ENCODE data around the gene ASAP2.

ASAP2 gene

DNA sequence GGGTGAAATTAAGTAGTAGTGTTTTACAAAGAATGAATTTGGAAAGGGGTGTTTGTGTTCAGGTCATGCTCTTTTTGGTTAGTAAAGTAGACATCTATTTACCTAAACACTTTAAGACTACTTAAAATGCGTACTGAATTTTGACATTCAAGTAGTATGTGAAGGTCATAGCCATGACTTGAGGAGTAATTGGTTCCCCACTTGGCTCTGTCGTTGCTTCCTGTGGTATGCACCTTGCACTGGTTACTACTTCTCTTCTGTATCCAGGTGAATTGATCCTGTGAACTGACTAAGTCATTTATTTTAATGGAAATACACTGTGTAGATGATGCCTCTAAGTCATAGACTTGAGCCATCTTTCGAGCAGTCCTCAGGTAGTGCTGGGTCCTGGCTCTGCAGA is 118.8 kb downstream of the ASAP2 start:
- no peak for DNase-seq (ENCODE audit: low read depth)

DNA sequence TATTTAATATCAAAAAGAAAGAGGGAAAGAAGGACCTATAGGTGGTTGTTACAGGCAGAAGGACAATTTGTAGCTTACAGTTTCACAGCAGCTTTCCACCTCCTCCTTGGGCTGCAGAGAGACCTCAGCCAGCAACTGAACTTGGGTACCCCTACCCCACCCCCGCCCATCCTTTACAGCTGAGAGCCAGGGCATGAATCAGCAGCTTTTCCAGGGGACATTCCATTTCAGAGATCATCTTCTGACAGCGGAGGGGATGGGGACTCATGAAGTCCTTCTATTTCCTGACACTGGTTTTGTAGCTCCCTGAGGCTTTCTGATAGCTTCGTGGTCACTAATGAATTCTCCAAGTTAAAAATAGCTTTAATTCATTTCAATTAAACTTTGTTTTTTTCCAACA is 120.4 kb downstream of the ASAP2 start:
- DNase-seq (ENCODE audit: low read depth) = no peak

DNA sequence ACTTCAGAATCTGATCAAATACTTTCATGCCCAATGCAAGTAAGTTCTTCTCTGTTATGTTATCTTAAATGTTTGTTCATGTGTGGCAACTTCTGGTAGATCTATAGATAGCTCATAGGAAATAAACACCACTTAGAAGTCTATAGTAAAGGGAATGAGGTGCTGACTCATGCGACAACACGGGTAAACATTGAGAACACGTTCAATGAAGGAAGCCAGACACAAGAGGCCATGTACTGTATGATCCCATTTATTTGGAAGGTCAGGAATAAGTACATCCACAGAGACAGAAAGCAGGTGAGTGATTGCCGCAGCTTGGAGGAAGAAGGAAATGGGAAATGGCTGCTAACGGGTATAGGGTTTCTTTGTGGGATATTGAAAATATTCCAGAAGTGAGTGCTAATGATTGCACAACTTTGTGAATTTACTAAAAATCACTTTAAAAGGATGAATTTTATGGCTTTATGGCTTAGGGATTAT is 121.3 kb downstream of the ASAP2 start:
- no peak for DNase-seq (ENCODE audit: low read depth)

DNA sequence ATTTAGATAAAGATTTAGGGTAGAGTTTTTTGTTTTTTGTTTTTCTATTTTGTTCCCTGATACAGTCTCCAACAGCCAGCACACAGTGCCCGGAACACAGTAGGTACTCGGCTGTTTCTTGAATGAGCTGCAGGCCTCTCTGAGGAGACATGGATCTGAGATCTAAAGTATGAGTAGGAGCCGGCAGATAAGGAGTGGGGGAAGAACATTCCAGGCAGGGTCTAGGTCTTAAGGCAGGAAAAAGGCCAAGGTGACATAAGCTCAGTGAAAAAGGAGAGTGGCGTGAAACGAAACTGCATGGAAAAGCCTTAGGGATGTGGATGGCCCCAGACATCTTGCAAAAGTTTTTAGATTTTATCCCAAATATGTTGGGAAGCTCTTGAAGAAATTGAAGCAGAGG is 122.3 kb downstream of the ASAP2 start:
- DNase-seq (ENCODE audit: low read depth) = no peak

DNA sequence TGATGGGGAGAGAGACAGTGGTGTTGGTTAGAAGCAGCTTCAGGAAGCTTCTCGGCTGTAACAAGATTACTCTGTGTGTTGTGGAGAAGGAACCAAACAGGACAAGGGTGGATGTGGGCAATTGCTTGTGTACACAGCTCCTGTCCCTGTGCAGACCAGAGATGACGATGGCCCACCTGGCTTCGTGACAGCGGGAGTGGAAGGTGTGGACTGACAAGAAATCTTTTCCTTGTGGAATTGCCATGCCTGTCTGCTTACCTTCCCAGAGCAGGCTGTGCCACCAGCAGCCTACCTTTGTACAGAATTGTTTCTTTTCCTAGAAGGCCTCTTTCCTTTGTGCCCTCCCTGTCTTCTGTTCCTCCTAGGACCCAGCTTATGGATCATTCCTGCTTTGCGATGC is 122.9 kb downstream of the ASAP2 start:
- no peak for DNase-seq (ENCODE audit: low read depth)

DNA sequence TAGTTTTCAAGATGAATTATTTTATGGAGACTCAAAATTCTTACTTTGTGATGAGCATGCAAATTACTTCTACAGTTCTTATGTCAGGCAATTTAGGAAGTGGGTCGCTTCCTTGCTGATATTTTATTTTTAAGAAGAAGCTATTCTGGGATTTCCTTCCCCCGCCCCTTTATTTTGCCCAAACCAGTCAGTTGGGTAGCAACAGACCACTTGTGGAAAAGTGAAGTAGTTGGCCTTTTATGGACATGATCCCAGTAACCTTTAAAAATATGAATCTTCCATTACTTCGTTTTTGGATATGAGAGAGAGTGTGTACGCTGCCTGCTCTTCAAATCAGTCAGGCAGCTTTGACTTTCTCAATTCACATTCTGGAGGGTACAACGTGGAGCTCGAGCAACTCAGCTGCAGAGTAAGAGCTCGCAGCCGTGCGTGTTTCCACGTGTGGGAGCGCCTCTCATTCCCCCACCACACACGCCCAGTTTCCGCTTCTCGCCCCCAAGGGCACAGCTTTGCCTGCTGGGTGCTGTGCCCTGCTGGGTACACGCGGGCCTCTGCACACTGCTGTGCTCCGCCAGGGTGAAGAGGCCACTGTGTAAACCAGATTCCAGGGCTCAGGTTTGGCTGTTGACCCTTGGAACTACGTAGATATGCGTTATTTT is 124.1 kb downstream of the ASAP2 start:
- no peak for DNase-seq (ENCODE audit: low read depth)

DNA sequence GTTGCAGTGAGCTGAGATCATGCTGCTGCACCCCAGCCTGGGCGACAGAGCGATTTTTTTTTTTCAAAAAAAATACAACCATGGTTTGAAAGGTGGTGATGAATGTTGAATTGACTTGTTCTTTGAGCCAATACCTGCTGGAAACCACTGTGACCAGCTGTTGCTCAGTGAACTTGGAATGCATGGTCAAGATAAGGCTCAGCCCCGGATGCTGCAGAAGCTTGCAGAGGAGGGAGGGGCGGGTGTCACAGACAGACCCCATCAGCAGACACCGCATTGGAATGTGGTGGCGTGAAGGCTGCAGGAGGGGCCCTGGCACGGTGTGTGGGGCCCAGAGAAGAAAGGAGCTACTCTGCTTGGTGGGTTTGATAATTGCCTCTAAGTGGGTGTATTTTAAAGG is 125.1 kb downstream of the ASAP2 start:
- DNase-seq (ENCODE audit: low read depth) = peak; percentile 40

DNA sequence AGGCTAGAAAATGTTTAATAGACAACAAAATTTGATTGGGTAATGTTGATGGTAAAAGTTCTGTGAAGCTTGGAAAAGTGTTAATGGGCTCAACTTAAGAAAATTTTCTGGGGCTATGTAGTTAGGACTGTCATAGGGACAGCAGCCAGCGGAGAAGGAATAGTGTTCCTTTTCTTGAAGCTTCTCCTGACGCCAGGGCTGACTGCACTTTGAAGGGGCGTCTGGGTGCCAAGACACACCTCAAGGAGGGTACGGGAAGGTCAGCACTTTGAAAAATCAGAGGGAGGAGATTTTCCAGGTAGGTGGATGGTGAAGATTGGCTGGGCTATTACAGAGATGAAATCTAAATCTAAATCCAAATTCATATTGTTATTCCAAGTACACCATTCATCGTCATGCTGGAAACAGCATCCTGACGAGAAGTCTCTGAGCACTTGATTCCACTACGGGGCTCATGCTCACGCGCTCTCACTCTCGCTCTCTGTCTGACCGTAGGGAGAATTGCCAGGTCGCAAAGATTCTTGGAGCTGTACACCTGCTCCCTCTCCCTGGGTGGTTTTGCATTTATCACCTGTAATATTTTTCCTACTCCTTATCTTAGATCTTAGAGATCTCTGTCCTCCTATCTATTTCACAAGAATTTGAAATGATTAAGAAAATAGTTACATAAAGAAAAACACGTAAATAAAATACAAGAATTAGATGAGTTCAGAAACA is 125.7 kb downstream of the ASAP2 start:
- DNase-seq (ENCODE audit: low read depth) = no peak

DNA sequence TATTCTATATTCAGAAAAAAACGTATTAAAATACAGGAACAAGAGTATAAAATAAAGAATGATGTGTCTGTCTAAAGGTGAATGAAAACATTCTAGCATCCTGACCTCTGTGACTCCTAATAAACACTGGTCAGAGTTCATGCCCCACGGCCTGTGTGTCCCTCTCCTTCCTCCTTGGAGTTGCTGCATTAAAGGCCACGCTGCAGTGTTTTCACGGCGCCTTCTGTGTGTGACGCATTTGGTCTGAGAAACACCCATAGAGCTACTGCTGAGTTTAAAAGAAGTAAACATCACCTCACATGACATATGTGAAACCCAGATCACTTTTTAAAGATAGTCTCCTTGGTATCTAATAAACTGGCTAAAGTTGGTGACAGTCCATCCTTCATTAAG is 126.2 kb downstream of the ASAP2 start:
- DNase-seq (ENCODE audit: low read depth) = no peak

DNA sequence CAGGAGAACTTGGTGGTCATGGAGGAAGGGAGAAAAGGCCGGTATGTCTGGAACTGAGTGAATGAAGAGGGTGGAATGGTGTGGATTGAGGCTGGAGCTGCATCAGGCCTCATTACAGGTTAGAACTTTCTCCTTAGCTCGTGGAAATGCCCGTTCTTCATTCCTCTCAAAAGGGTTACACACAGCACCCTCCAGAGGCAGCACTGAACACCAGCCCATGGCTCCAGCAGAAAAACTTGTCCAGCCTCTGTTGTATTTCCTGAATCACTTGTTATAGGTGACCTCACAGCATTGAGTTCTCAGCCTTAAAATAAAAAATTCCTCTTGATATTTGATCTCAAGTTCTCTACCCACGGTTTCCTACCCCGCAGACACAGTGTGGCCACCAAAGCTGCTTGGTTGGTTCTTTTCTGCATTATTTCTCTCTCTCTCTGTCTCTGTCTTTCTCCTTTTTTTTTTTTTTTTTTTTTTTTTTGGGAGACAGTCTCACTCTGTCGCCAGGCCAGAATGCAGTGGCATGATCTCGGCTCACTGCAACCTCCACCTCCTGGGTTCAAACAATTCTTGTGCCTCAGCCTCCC is 127.1 kb downstream of the ASAP2 start:
- DNase-seq (ENCODE audit: low read depth) = no peak

DNA sequence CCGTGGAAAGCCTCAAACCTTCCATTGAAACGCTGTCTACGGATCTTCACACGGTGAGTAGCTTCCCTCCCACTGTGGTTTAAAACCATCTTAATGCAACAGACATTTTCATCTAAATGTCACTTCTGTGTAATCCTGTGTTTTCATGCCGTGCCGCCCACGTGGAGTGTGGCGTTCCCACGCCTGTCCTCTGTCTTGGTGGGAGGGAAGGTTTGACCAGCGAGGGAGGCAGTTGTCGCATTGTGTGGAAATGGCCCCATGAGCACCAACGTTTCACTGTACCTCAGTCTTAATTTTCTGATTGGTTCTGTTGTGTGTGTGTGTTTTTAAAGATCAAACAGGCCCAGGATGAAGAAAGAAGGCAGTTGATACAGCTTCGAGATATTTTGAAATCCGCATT is 128.1 kb downstream of the ASAP2 start:
- DNase-seq (ENCODE audit: low read depth) = no peak

DNA sequence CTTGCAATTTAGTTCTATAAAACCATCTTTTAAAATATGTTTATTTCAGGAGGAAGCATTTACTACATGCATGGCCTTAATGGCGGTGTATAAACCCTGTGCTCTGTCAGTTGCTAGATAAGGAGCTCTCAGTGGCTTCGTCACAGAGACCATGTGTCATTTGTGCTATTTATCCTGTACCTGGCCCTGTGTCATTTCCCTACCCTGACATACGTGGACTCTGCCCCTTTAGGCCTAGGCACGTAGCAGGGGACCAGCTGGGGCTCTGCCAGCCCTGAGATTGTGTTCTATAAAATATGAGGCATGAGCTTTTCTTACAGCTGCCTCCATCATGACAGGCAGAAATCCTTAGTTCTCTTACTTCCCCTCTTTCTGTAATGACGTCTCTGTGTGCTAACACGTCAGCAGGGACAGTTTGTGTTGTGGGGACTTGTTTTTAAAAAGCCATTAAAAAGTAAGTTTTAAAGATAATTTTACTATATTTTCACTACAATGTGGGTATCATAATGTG is 128.8 kb downstream of the ASAP2 start:
- DNase-seq (ENCODE audit: low read depth) = no peak

DNA sequence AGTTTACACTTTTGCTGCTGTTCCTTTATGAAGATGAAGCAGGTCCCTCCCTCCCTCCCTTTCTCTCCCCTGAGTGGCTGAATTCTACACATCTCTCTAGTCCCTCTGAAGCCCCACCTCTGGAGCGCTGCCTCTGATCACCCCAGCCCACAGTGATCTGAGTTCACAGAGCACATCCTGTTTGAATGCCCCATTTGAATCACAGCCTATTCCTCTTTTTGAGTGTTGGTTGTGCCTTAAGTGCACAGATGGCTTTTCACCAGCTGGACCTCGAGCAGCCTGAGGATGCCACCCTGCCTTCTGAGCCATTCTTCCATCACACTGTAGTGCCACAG is 129.6 kb downstream of the ASAP2 start:
- DNase-seq (ENCODE audit: low read depth) = no peak

DNA sequence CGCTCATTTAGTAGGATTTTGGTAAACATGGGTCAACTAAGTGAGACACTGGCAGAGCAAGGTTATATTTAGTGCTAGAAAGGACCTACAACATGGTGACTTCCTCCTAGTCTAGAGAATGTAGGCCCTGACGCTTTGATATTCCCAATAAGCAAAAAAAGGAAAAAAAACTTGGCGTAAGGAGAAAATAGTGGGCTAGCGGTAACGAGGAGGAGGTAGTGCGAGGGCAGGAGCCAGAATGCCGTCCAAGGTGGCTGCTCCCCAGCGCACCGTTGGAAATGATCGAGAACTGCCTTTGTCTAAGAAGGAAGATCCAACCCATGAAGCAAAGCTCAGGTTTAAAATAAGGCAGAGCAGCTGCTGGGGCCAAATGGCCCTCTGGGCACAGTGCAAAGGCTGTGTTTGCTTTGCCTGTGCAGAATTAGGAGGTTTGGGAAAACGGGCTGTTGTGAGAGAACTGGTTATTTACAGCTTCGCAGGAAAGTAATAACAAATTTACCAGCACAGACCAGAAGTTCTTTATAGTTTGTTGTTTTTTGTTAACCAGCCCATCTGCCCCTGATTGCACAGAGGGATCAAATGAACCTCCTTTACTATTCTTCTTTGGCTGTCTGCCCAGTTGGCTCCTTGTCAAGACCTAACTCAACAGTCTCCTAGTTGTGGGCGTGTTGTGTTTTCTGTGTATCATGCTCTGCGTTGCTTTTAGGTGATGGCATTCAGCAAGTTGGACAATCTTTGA is 130.1 kb downstream of the ASAP2 start:
- no peak for DNase-seq (ENCODE audit: low read depth)

DNA sequence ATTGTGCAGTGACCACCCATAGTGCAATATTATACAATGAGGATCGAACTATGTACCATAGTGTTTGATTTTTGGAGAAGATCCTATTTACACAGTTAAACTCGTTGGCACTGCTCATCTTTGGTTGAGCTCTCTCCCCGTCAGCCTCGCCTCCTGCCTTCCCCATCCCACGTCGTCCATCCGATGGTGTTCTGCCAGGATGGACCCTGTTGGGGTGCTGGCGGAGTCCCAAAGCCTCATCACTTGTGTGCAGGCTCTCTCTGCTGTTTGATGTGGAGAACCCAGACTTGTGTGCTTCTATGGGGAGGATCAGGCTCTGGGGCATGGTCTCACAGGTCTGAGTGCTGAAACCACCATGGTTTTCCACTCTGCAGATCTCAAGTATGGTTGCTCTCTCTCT is 131.3 kb downstream of the ASAP2 start:
- DNase-seq (ENCODE audit: low read depth) = no peak

DNA sequence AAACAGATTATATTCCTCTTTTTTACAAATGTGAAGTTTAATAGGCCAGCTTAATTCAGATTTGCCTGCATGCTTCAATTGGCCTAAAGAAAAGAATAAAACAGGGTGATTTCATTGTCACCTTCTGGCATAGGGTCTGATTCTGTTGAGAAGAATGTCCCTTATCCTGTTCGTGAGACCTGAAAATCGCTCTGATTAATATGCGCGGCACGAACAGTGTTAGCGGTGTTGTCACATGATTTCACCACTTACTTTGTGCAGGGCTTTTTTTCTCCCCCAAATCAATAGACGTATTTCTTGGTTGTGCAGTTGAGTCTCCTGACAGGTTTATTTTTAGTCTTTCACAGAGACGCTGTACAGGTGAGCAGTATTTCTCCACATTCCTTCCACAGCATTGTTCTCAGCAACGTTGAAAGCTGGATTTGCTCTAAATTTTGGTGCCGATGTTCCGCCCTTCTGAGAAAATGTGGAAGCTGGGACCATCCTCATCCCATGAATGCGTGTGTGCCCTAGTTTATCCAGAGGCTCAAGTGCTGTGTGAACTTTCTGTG is 134.8 kb downstream of the ASAP2 start:
- DNase-seq (ENCODE audit: low read depth) = no peak

DNA sequence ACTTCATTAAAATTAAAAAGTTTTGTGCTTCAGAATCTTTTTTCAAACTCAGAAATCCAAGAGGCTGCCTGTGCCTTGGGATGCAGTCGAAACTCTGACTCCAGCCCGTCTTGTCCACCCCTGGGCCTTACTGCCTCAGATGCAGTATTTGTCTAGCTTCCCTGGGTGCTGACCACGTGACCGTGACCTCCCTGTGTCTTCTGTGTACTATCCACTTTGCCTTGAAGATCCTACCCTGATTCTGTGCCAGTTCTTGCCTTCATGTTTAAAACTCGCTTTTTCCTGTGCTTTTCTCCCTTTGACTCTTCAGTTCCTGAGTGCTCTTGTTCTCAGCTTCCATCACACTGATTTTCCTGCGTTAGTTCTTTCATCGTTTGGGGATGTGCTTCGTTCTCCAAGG is 136.0 kb downstream of the ASAP2 start:
- no peak for DNase-seq (ENCODE audit: low read depth)

DNA sequence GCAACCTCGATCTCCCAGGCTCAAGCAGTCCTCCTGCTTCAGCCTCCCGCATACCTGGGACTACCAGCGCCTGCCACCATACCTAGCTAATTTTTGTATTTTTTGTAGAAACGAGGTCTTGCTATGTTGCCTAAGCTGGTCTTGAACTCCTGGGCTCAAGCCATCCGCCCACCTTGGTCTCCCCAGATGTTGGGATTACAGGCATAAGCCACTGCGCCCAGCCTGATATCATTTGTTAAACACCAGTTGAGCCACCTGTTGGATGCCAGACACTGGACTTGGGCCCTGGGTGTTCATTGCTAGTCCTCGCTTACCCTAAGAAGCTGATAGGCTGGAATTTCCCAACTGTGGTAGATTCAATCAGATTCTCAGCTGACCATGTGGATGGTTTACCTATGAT is 136.9 kb downstream of the ASAP2 start:
- no peak for DNase-seq (ENCODE audit: low read depth)

DNA sequence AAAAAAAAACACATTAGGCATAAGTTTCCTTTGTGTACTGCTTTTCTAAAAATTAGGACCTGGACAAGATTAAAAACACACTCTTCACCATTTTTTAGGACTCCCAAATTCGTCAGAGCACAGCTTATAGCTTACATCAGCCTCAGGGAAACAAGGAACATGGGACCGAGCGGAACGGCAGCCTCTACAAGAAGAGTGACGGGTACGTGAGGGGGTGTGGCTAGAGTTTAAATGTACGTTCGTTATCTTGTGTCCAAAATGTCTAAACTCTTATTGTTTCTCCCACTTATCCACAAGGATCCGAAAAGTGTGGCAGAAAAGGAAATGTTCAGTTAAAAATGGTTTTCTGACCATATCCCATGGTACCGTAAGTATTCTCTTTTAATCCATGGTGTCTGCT is 137.8 kb downstream of the ASAP2 start:
- no peak for DNase-seq (ENCODE audit: low read depth)

DNA sequence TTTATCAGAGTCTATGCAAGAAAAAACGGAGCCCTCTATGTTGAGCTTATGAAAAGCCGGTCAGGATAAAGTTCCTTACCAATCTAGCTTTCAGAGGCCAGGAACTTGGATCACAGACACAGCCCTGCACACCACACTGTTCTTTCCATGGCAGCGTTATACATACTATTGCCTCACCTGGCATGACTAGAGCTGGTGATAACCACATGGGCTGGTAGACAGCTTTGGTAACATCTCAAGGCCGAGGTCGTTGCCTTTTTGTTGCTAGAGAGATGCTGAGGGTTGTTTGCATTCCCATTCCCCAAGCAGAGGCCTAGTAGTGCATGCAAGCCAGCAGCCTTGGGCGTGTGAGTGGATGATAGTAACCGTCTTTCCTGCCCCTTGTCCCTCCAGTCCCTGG is 138.7 kb downstream of the ASAP2 start:
- no peak for DNase-seq (ENCODE audit: low read depth)

DNA sequence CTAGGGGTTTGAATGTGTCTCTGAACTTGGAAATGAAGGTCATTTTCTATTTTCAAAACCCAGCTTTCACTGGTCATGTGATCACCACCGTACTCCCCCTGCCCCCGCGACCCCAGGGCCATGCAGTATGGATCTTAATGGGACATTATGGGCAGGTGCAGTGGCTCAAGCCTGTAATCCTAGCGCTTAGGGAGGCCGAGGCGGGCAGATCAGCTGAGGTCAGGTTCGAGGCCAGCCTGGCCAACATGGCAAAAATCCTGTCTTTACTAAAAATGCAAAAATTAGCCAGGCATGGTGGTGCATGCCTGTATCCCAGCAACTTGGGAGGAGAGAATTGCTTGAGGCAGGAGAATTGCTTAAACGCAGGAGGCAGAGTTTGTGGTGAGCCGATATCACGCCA is 139.4 kb downstream of the ASAP2 start:
- no peak for DNase-seq (ENCODE audit: low read depth)

DNA sequence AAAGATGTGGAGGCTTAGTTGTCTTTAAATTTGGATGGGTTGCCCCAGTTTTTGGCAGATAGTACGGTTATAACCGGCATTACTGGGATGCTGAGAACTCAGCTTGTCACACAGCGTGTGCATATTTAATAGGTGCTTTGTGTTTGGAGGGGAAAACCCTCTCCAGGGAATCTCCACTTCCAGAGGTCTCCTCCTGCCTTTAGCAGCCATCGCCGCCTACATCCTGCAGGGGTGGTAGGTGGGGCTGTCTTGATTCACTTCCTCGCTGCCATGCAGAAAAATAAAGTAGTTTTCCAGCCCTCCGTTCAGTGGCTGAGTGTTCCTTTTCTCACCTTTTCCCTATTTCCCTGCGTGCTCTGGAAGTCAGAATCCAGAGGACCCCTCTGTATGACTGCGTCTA is 140.3 kb downstream of the ASAP2 start:
- no peak for DNase-seq (ENCODE audit: low read depth)

All from CMK (cell line).